Liver (tissue), 9 donors: ENCODE measurements around the gene TTC33. TPM values are rescaled to one million over a fixed set of nuclear protein-coding genes. Genes with fewer than 3 reads are reported as not detected.

Experiments
- DNase-seq: peaks from one replicate; pipeline ENCODE4 v3.0.0-alpha.2; 2017; ENCODE audit warnings: low spot score
- H3K27ac ChIP-seq, 2 donors: one replicate each; pipeline ENCODE4 v1.7.0; 2013; ENCODE audit warnings: inconsistent platforms in 2 of 2, low read length in 2 of 2, control low read depth in 1 of 2, low read depth in 1 of 2, mild to moderate bottlenecking in 1 of 2
- H3K27me3 ChIP-seq, 4 donors: one replicate each; pipeline versions ENCODE4 v1.6.1 to v1.7.0; 2013; ENCODE audit warnings: low read length in 3 of 4, inconsistent platforms in 1 of 4, mild to moderate bottlenecking in 1 of 4, moderate library complexity in 1 of 4; ENCODE audit not compliant: control insufficient read depth in 4 of 4, insufficient read depth in 4 of 4
- H3K36me3 ChIP-seq, 4 donors: one replicate each; pipeline versions ENCODE4 v1.6.1 to v1.7.0; 2013; ENCODE audit warnings: low read length in 3 of 4, mild to moderate bottlenecking in 3 of 4, low read depth in 1 of 4, moderate library complexity in 1 of 4; ENCODE audit not compliant: control insufficient read depth in 4 of 4, insufficient read depth in 3 of 4
- H3K4me1 ChIP-seq, 4 donors: one replicate each; pipeline versions ENCODE4 v1.6.1 to v1.7.0; 2013; ENCODE audit warnings: low read length in 3 of 4, mild to moderate bottlenecking in 3 of 4, moderate library complexity in 1 of 4; ENCODE audit not compliant: control insufficient read depth in 4 of 4, insufficient read depth in 4 of 4
- H3K4me3 ChIP-seq, 3 donors: one replicate each; pipeline versions ENCODE4 v1.6.1 to v1.7.0; 2013; ENCODE audit warnings: low read length in 3 of 3, control low read depth in 1 of 3, low read depth in 1 of 3, mild to moderate bottlenecking in 1 of 3
- H3K9ac ChIP-seq, 2 donors: one replicate each; pipeline ENCODE4 v1.7.0; 2013; ENCODE audit warnings: low read length in 2 of 2, mild to moderate bottlenecking in 2 of 2, moderate library complexity in 2 of 2, control low read depth in 1 of 2, low read depth in 1 of 2
- H3K9me3 ChIP-seq, 4 donors: one replicate each; pipeline versions ENCODE4 v1.6.1 to v1.7.0; 2013; ENCODE audit warnings: low read length in 3 of 4; ENCODE audit not compliant: control insufficient read depth in 4 of 4
- ATF3 ChIP-seq: IDR thresholded peaks from 2 replicates; pipeline ENCODE4 v1.6.1; 2016; ENCODE audit warnings: antibody characterized with exemption
- EGR1 ChIP-seq, 2 donors: IDR thresholded peaks; 2 replicates each; pipeline ENCODE4 v1.6.1; 2016 to 2018; ENCODE audit warnings: antibody characterized with exemption in 2 of 2, low read depth in 2 of 2
- FOXA1 ChIP-seq: IDR thresholded peaks from 2 replicates; pipeline ENCODE4 v1.6.1; 2016; ENCODE audit warnings: antibody characterized with exemption
- FOXA2 ChIP-seq: IDR thresholded peaks from 2 replicates; pipeline ENCODE4 v1.6.1; 2016; ENCODE audit warnings: antibody characterized with exemption
- GABPA ChIP-seq, 2 donors: IDR thresholded peaks in 1 of 2; conservative IDR thresholded peaks in 1 of 2; 2 replicates each; pipeline ENCODE4 v1.6.1; 2016; ENCODE audit warnings: antibody characterized with exemption in 2 of 2, mild to moderate bottlenecking in 1 of 2, moderate library complexity in 1 of 2
- HNF4A ChIP-seq, 2 donors: conservative IDR thresholded peaks; 2 replicates each; pipeline ENCODE4 v1.6.1; 2016; ENCODE audit warnings: antibody characterized with exemption in 2 of 2, mild to moderate bottlenecking in 2 of 2
- HNF4G ChIP-seq: IDR thresholded peaks from 2 replicates; pipeline ENCODE4 v1.6.1; 2016; ENCODE audit warnings: antibody characterized with exemption
- JUND ChIP-seq, 2 donors: IDR thresholded peaks; 2 replicates each; pipeline ENCODE4 v1.6.1; 2016; ENCODE audit warnings: antibody characterized with exemption in 2 of 2
- MAX ChIP-seq: IDR thresholded peaks from 2 replicates; pipeline ENCODE4 v1.6.1; 2016; ENCODE audit warnings: antibody characterized with exemption
- NR2F2 ChIP-seq: IDR thresholded peaks from 2 replicates; pipeline ENCODE4 v1.6.1; 2016; ENCODE audit warnings: antibody characterized with exemption
- RAD21 ChIP-seq, 2 donors: IDR thresholded peaks; 2 replicates each; pipeline ENCODE4 v1.6.1; 2016; ENCODE audit warnings: antibody characterized with exemption in 2 of 2, mild to moderate bottlenecking in 2 of 2
- RXRA ChIP-seq, 2 donors: IDR thresholded peaks; 2 replicates each; pipeline ENCODE4 v1.6.1; 2017 to 2018; ENCODE audit warnings: antibody characterized with exemption in 2 of 2, mild to moderate bottlenecking in 1 of 2
- SP1 ChIP-seq: IDR thresholded peaks from 2 replicates; pipeline ENCODE4 v1.6.1; 2018; ENCODE audit warnings: antibody characterized with exemption, mild to moderate bottlenecking
- TAF1 ChIP-seq: conservative IDR thresholded peaks from 2 replicates; pipeline ENCODE4 v1.6.1; 2016; ENCODE audit warnings: antibody characterized with exemption, mild to moderate bottlenecking
- YY1 ChIP-seq: IDR thresholded peaks from 2 replicates; pipeline ENCODE4 v1.6.1; 2016; ENCODE audit warnings: antibody characterized with exemption, mild to moderate bottlenecking
- ZBTB33 ChIP-seq: IDR thresholded peaks from 2 replicates; pipeline ENCODE4 v1.6.1; 2016; ENCODE audit warnings: antibody characterized with exemption
- whole genome bisulfite sequencing: extraction: QIAGEN DNeasy Blood & Tissue Kit; methylation state at CpG from one replicate; pipeline ENCODE4 v1.1.7; 2013; 5-methylcytosine and 5-hydroxymethylcytosine counted together
- polyA plus RNA-seq, 2 donors: library from polyadenylated mRNA; stranded (reverse) in 1 of 2; unstranded in 1 of 2; fragments of 200-250 nt in 1 of 2; fragments of >200 nt in 1 of 2; fragmentation: Nextera tagmentation in 1 of 2; extraction: Ambion mirVana in 1 of 2; gene quantifications; one replicate each; pipeline versions ENCODE4 v1.2.1 to v1.2.3, GENCODE V29; 2013 to 2015
- total RNA-seq, 2 donors: library from RNA; depleted of rRNA; stranded (reverse); fragments of >200 nt; gene quantifications; one replicate each; pipeline ENCODE4 v1.2.3, GENCODE V29; 2014
- TF ChIP-seq, protein P1 (sequence below): fragments of 150-350 bp; IDR thresholded peaks from 2 replicates; pipeline ENCODE4 v1.5.1; 2017; ENCODE audit warnings: improper control_type of control experiment, low read depth, low read length; ENCODE audit not compliant: missing input control
- TF ChIP-seq, protein P2 (sequence below): IDR thresholded peaks from 2 replicates; pipeline ENCODE4 v1.6.1; 2016; ENCODE audit warnings: antibody characterized with exemption, mild to moderate bottlenecking
- donor health status: healthy.
- donor health status: healthy.
- donor health status: healthy.
- donor health status: healthy.
- donor health status: healthy.

TTC33 gene
- total and polyA plus RNA-seq, 4 donors: 4.3 to 12.0 (median 7.6) TPM

- no peak for DNase-seq
- Histone ChIP-seq H3K9me3 (no peaks in the 10 kb centered on the region), H3K9ac (no peak overlapping the region), H3K27ac (no peak overlapping the region), H3K36me3 (peaks cover 0 to 2% (median 0%) of the 10 kb centered on the region in 4 donors), H3K27me3 (no peaks in the 10 kb centered on the region), H3K4me3 (no peak overlapping the region), H3K4me1 (no peaks in the 10 kb centered on the region)
- TF ChIP-seq RXRA (IDR thresholded peaks at IDR 0.05): no peak
- no peak for TF ChIP-seq TAF1
- no peak for TF ChIP-seq MAX
- no peak for TF ChIP-seq EGR1 (IDR thresholded peaks at IDR 0.05; ENCODE audit: low read depth in 2 of 2)
- no peak for TF ChIP-seq GABPA (IDR thresholded peaks at IDR 0.05 in 1 of 2, conservative IDR thresholded peaks at IDR 0.05 in 1 of 2)
- TF ChIP-seq JUND (IDR thresholded peaks at IDR 0.05): no peak
- TF ChIP-seq RAD21 (IDR thresholded peaks at IDR 0.05): no peak
- TF ChIP-seq FOXA2: no peak
- no peak for TF ChIP-seq HNF4G
These were observed 61.3 kb downstream of the TTC33 start for GRCh38 chr5:40694433-40694832.

- no peak for DNase-seq
- Histone ChIP-seq H3K4me3 (no peak overlapping the region), H3K27ac (no peak overlapping the region), H3K9ac (no peak overlapping the region), H3K27me3 (no peaks in the 10 kb centered on the region), H3K4me1 (peaks cover 0 to 2% (median 0%) of the 10 kb centered on the region in 4 donors), H3K9me3 (no peaks in the 10 kb centered on the region), H3K36me3 (no peaks in the 10 kb centered on the region)
- 95% methylated on average over 9 of the region's 9 CpGs for WGBS
- TF ChIP-seq FOXA1: no peak
- TF ChIP-seq GABPA (IDR thresholded peaks at IDR 0.05 in 1 of 2, conservative IDR thresholded peaks at IDR 0.05 in 1 of 2): no peak
- no peak for TF ChIP-seq YY1
- TF ChIP-seq ATF3: no peak
- TF ChIP-seq TAF1: no peak
- TF ChIP-seq NR2F2: no peak
- TF ChIP-seq ZBTB33: no peak
- TF ChIP-seq, protein P1, sequence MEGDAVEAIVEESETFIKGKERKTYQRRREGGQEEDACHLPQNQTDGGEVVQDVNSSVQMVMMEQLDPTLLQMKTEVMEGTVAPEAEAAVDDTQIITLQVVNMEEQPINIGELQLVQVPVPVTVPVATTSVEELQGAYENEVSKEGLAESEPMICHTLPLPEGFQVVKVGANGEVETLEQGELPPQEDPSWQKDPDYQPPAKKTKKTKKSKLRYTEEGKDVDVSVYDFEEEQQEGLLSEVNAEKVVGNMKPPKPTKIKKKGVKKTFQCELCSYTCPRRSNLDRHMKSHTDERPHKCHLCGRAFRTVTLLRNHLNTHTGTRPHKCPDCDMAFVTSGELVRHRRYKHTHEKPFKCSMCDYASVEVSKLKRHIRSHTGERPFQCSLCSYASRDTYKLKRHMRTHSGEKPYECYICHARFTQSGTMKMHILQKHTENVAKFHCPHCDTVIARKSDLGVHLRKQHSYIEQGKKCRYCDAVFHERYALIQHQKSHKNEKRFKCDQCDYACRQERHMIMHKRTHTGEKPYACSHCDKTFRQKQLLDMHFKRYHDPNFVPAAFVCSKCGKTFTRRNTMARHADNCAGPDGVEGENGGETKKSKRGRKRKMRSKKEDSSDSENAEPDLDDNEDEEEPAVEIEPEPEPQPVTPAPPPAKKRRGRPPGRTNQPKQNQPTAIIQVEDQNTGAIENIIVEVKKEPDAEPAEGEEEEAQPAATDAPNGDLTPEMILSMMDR: no peak
- no peak for TF ChIP-seq HNF4G
- TF ChIP-seq, protein P2, sequence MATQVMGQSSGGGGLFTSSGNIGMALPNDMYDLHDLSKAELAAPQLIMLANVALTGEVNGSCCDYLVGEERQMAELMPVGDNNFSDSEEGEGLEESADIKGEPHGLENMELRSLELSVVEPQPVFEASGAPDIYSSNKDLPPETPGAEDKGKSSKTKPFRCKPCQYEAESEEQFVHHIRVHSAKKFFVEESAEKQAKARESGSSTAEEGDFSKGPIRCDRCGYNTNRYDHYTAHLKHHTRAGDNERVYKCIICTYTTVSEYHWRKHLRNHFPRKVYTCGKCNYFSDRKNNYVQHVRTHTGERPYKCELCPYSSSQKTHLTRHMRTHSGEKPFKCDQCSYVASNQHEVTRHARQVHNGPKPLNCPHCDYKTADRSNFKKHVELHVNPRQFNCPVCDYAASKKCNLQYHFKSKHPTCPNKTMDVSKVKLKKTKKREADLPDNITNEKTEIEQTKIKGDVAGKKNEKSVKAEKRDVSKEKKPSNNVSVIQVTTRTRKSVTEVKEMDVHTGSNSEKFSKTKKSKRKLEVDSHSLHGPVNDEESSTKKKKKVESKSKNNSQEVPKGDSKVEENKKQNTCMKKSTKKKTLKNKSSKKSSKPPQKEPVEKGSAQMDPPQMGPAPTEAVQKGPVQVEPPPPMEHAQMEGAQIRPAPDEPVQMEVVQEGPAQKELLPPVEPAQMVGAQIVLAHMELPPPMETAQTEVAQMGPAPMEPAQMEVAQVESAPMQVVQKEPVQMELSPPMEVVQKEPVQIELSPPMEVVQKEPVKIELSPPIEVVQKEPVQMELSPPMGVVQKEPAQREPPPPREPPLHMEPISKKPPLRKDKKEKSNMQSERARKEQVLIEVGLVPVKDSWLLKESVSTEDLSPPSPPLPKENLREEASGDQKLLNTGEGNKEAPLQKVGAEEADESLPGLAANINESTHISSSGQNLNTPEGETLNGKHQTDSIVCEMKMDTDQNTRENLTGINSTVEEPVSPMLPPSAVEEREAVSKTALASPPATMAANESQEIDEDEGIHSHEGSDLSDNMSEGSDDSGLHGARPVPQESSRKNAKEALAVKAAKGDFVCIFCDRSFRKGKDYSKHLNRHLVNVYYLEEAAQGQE: no peak
- no peak for TF ChIP-seq MAX
- TF ChIP-seq HNF4A (conservative IDR thresholded peaks at IDR 0.05): no peak
- TF ChIP-seq SP1: no peak
- no peak for TF ChIP-seq EGR1 (IDR thresholded peaks at IDR 0.05; ENCODE audit: low read depth in 2 of 2)
- TF ChIP-seq RXRA (IDR thresholded peaks at IDR 0.05): no peak
- TF ChIP-seq FOXA2: no peak
- TF ChIP-seq RAD21 (IDR thresholded peaks at IDR 0.05): no peak
- TF ChIP-seq JUND (IDR thresholded peaks at IDR 0.05): no peak
These were observed 63.9 kb downstream of the TTC33 start for GRCh38 chr5:40691894-40692293.
